GDM1 (cell line): ENCODE data around the gene FSTL4.
"Not testable (repeated sequence)": the region's sequence is repeated elsewhere in the genome, so short reads cannot be mapped to it uniquely, and the experiment has no call there.

Source experiments
- DNase-seq: peaks from one replicate; lab custom pipeline; 2025; lab: John Stamatoyannopoulos, UW

The FSTL4 gene

GRCh38 chr5:133170756-133171387 lies 441.5 kb downstream of the FSTL4 start:
- not testable (repeated sequence) for DNase-seq

DNA sequence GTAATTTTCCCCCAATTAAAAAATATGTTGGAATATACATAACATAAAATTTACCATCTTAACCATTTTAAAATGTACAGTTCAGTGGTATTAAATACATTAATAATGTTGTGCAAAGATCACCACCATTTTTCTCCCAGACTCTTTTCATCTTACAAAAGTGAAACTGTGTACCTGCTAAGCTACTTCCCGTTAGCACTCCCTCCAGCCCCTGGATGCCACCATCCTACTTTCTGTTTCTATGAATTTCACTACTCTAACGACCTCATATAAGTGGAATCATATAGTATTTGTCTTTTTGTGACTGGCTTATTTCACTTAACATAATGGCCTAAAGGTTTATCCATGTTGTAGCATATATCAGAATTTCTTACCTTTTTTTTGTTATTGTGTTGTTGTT lies 447.6 kb downstream of the FSTL4 start:
- no peak for DNase-seq

DNA sequence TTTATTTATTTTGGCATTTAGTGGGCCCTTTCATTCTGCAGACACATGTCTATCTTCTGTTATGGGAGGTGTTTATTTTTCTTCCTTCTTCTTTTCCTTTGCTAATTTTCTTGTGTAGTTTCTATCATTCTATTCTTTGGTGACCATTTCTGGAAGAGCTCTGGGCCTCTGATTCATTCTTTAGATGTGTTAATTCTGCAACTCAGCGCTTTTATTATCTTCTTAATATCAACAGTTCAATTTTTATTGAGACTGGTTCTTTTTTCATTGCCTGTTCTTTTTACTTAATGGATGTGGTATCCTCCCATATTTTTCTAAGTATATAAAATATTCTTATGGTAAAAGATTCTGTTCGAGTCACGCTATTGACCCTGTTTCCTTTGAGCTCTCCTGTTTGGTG lies 448.5 kb downstream of the FSTL4 start:
- DNase-seq = no peak

GRCh38 chr5:133159543-133159942 lies 452.8 kb downstream of the FSTL4 start:
- no peak for DNase-seq

- DNase-seq = no peak
Observed at GRCh38 chr5:133155326-133155969, 456.9 kb downstream of the FSTL4 start.

DNA sequence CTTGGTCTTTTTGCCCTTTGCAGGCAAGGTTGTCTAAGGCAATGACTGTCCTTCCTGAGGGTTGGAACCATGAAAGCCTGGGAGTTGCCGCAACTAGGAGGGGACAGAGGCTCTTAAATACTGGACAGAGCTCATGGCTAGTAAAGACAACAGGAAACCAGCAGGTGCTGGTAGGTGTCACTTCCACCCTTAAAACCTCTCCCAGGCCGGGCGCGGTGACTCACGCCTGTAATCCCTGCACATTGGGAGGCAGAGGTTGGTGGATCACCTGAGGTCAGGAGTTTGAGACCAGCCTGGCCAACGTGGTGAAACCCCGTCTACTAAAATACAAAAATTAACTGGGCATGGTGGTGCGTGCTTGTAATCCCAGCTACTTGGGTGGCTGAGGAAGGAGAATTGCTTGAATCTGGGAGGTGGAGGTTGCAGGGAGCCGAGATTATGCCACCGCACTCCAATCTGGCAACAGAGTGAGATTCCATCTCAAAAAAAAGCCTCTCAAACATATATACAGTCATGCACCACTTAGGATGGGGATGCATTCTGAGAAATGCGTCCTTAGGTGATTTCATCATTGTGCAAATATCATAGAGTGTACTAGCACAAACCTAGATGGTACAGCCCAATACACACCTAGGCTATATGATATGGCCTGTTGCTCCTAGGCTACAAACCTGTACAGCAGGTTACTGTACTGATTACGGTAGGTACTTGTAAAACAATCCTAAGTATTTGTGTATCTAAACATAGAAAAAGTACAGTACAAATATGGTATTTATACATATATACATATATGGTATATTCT lies 457.9 kb downstream of the FSTL4 start:
- DNase-seq = no peak

DNA sequence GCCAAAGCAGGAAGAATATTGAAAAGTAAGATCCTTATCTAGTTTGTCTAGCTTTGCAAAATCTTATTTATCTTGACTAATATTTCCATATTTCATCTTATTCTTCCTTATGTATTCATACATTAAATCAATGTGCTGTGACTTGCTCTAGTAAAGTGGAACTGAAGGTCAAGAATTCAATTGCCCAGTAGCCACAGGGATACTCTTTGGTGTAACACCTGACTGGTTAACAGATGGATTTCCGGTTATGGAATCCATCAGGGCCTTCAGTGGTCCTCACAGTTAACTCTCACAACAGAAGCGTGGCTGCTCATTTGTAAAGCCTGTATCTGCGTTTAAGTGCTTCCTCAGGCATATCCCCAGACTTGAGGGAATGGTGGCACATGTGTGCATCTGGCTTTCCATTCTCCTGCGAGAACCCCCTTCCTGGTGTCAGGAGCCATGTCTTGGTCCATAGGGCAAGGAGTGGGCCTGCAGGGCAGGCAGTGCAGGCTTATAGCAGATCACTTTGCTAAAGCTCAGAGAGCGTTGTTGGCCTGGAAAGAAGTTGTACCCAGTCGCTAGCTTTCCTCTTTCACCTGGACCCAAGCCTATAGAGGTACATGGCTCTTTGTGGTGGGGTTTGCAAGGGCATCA lies 461.3 kb downstream of the FSTL4 start:
- no peak for DNase-seq

- DNase-seq = no peak
Observed at GRCh38 chr5:133149345-133149744, 463.0 kb downstream of the FSTL4 start.

DNA sequence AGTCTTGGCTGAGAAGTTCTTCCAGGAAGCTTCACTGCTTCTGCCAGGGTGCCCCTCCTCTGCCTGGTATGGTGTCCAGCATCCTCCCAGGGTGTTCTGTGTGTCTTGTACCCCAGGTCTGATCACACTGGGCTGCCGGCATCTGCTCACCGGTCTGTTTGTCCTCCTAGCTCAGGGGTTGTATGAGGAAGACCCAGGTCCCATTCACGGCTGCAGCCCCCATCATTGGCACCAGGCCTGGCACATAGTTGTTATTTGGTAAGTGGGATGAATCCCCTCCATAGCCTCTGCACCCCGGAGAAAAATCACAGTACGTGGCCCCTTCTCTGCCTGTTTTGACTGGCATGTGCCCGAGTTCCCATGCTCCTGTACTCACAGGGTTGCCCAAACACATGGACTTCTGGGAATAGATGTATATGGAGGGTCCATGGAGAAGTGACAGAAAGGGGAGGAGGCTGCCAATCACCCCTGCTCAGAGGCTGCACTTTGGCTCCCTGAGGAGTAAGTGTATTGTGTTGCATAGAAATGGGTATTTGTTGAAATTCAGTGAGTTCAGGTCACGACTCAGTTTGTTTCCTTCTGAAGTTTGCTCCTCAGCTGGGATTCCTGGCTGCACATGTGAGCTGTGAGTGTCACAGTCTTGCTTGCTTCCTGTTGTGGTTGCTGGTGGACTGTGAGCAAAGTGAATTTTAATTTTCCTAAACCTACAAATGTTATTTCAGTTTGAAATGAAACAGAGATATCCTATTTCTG lies 464.4 kb downstream of the FSTL4 start:
- no peak for DNase-seq

- no peak for DNase-seq
Observed at GRCh38 chr5:133147411-133147810, 464.9 kb downstream of the FSTL4 start.
